GM21786 (cell line): ENCODE results near the gene SSU72.

Experiments
- ATAC-seq: cut with Tn5 transposase; IDR thresholded peaks from one replicate; pipeline ENCODE4 v1.9.1; 2021; ENCODE audit not compliant: unreplicated experiment

The SSU72 gene

GRCh38 chr1:1574721-1575537 is at the start of gene SSU72:
Gene SSU72 (minus strand): TSS chr1:1574863. CDS start chr1:1574557, 306 bp downstream.
- peak; percentile 68 for ATAC-seq

- no peak for ATAC-seq
Observed at GRCh38 chr1:1623631-1624442, 49.2 kb upstream of the SSU72 start.

GRCh38 chr1:1623181-1623630 is 48.5 kb upstream of the SSU72 start:
- no peak for ATAC-seq

- no peak for ATAC-seq
Observed at GRCh38 chr1:1622788-1623094, 48.1 kb upstream of the SSU72 start.

- ATAC-seq: no peak
Observed at GRCh38 chr1:1622010-1622787, 47.5 kb upstream of the SSU72 start.

- no peak for ATAC-seq
Observed at GRCh38 chr1:1621173-1622009, 46.7 kb upstream of the SSU72 start.

GRCh38 chr1:1620433-1621139 is 45.9 kb upstream of the SSU72 start:
- no peak for ATAC-seq

- no peak for ATAC-seq
Observed at GRCh38 chr1:1619917-1620361, 45.3 kb upstream of the SSU72 start.

GRCh38 chr1:1618396-1619068 is 43.9 kb upstream of the SSU72 start:
- no peak for ATAC-seq

GRCh38 chr1:1617925-1618324 is 43.3 kb upstream of the SSU72 start:
- no peak for ATAC-seq

GRCh38 chr1:1617516-1617915 is 42.9 kb upstream of the SSU72 start:
- no peak for ATAC-seq

GRCh38 chr1:1616838-1617237 is 42.2 kb upstream of the SSU72 start:
- no peak for ATAC-seq

- ATAC-seq: peak; percentile 15
Observed at GRCh38 chr1:1616045-1616790, 41.6 kb upstream of the SSU72 start.

- peak; percentile 80 for ATAC-seq
Observed at GRCh38 chr1:1615256-1616044, 40.8 kb upstream of the SSU72 start, which contains the start of gene MIB2. Gene MIB2 (plus strand): TSS chr1:1615500. CDS start chr1:1623453, 7,953 bp downstream.

GRCh38 chr1:1614954-1615255 is 40.2 kb upstream of the SSU72 start:
- ATAC-seq: no peak

- ATAC-seq: no peak
Observed at GRCh38 chr1:1614204-1614953, 39.7 kb upstream of the SSU72 start.

- ATAC-seq: no peak
Observed at GRCh38 chr1:1613509-1614082, 38.9 kb upstream of the SSU72 start.
